Karpas-422 (cell line): Measurements from ENCODE around the gene B3GNT9. TPM values are rescaled to one million over a fixed set of nuclear protein-coding genes. Genes with fewer than 3 reads are reported as not detected.

Source experiments
- DNase-seq: peaks from one replicate; pipeline ENCODE4 v3.0.0-alpha.2; 2015
- H2AFZ ChIP-seq: fragments of 200-600 bp; sonication (generic); 2 replicates; pipeline ENCODE4 v1.6.1; 2014; ENCODE audit warnings: antibody characterized with exemption, low read length, mixed read lengths
- H3K27ac ChIP-seq: fragments of 200-600 bp; sonication (generic); 2 replicates; pipeline ENCODE4 v1.5.1; 2014; ENCODE audit warnings: mild to moderate bottlenecking, low read length, moderate library complexity
- H3K27me3 ChIP-seq: fragments of 200-600 bp; sonication (generic); 2 replicates; pipeline ENCODE4 v1.6.1; 2014; ENCODE audit warnings: low read length, mixed read lengths
- H3K36me3 ChIP-seq: fragments of 200-600 bp; sonication (generic); 2 replicates; pipeline ENCODE4 v1.6.1; 2014; ENCODE audit warnings: low read length, mixed read lengths; ENCODE audit not compliant: insufficient read depth
- H3K4me1 ChIP-seq: fragments of 200-600 bp; sonication (generic); 2 replicates; pipeline ENCODE4 v1.6.1; 2014; ENCODE audit warnings: mild to moderate bottlenecking, low read length, mixed read lengths
- H3K4me2 ChIP-seq: fragments of 200-600 bp; sonication (generic); 2 replicates; pipeline ENCODE4 v1.6.1; 2014; ENCODE audit warnings: low read length, low read depth, mild to moderate bottlenecking; ENCODE audit not compliant: poor library complexity, severe bottlenecking
- H3K4me3 ChIP-seq: fragments of 200-600 bp; sonication (generic); 2 replicates; pipeline ENCODE4 v1.5.1; 2014; ENCODE audit warnings: mild to moderate bottlenecking, antibody characterized with exemption, low read length, mixed read lengths
- H3K79me2 ChIP-seq: fragments of 200-600 bp; sonication (generic); 2 replicates; pipeline ENCODE4 v1.6.1; 2014; ENCODE audit warnings: mild to moderate bottlenecking, low read length, mixed read lengths
- H3K9ac ChIP-seq: fragments of 200-600 bp; sonication (generic); 2 replicates; pipeline ENCODE4 v1.6.0; 2014; ENCODE audit warnings: low read length
- H3K9me2 ChIP-seq: fragments of 200-600 bp; sonication (generic), shearing (Covaris generic); replicated peaks from 2 replicates; pipeline ENCODE4 v1.6.0; 2014; ENCODE audit warnings: mild to moderate bottlenecking, low read length, moderate library complexity; ENCODE audit not compliant: insufficient read depth
- H3K9me3 ChIP-seq: fragments of 300-700, 200-600 bp; sonication (generic); 2 replicates; pipeline ENCODE4 v1.6.1; 2014; ENCODE audit warnings: low read length, mixed read lengths
- H4K20me1 ChIP-seq: fragments of 200-600 bp; sonication (generic); 2 replicates; pipeline ENCODE4 v1.6.1; 2014; ENCODE audit warnings: mild to moderate bottlenecking, antibody characterized with exemption, low read length, low read depth; ENCODE audit not compliant: insufficient read depth
- total RNA-seq: library from RNA; depleted of rRNA; stranded (reverse); fragments of >200 nt; shearing (Covaris generic); gene quantifications from 2 replicates; pipeline ENCODE4 v1.2.3, GENCODE V29; 2014; ENCODE audit warnings: low replicate concordance

B3GNT9 gene
- total RNA-seq, 1 experiment from 2014 or later, result 1.4 TPM

- Histone ChIP-seq H3K27me3 (no peaks in the 10 kb centered on the region), H4K20me1 (no peaks in the 10 kb centered on the region), H3K27ac (no peak overlapping the region), H3K4me1 (no peaks in the 10 kb centered on the region), H3K9me3 (no peaks in the 10 kb centered on the region), H3K9me2 (no peaks in the 10 kb centered on the region), H3K9ac (no peak overlapping the region), H3K4me3 (no peak overlapping the region), H3K4me2 (no peak overlapping the region), H2AFZ (no peak overlapping the region), H3K79me2 (no peaks in the 10 kb centered on the region), H3K36me3 (no peaks in the 10 kb centered on the region; the same call in 1 of the 2 replicates)
- no peak for DNase-seq
Observed at GRCh38 chr16:67148656-67149275, 2.0 kb downstream of the B3GNT9 start.

DNA sequence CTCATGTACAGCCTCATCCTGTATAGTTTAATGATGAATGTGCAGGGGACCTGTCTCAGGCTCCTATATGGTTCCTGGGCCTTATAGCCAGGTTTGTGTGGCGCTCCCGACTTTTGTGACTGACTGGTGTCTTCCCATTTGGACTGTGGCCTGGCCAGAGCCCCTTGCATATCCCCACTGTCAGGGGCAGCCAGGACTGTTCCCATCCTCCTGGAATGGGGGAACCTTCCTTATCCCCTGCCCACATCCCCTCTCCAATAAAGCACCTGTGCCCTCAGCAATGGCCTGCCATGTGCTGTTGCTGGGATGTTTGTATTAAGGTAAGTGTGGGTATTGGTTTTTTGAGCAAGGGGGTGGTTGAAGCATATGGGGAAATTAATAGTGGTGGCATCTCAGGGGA is 2.6 kb downstream of the B3GNT9 start:
- Histone ChIP-seq H3K9me2 (no peaks in the 10 kb centered on the region), H2AFZ (no peak overlapping the region), H3K27me3 (no peaks in the 10 kb centered on the region), H3K36me3 (no peaks in the 10 kb centered on the region; the same call in 1 of the 2 replicates), H4K20me1 (no peaks in the 10 kb centered on the region), H3K9ac (no peak overlapping the region), H3K4me2 (no peak overlapping the region), H3K4me1 (no peaks in the 10 kb centered on the region), H3K9me3 (no peaks in the 10 kb centered on the region), H3K27ac (no peak overlapping the region), H3K79me2 (no peaks in the 10 kb centered on the region), H3K4me3 (no peak overlapping the region)
- DNase-seq, result no peak

DNA sequence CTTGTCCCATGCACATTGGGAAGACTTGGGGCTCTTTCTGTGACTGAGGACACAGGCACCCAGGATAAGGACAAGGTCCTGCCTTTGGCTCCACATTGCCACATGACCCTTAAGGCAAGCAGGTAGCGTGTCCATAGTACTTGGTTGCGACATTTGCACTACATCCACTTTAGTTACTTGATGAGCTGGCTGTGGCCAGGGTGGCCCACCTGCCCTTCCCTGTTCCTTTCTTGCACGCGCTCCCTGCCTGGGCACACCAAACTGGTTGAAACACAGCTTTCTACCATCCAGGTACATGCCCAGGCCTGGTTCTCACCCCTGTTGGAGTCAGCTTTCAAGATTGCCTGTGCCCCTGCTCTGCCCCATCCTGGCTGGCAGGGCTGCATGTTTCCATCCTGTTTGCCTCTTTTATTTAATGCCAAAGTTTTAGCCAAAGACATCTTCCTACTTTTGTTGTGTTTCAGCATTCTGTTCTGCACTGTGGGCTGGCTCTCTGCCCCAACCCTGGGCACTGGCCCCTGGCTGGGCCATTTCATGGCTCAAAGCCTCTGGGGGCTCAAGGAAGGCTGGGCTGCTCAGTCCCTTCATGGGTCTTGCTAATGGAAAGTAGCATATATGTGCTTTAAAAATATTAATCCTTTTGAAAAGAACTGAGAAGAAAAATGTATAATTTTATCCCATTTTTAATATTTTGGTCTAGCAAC is 3.2 kb downstream of the B3GNT9 start:
- H3K27ac ChIP-seq, result no peak overlapping the region
- no peak overlapping the region for H2AFZ ChIP-seq
- H3K9me2 ChIP-seq, result no peaks in the 10 kb centered on the region
- no peaks in the 10 kb centered on the region for H3K79me2 ChIP-seq
- DNase-seq, result no peak
- no peaks in the 10 kb centered on the region for H3K4me1 ChIP-seq
- no peaks in the 10 kb centered on the region for H3K9me3 ChIP-seq
- no peak overlapping the region for H3K4me3 ChIP-seq
- H3K36me3 ChIP-seq, result no peaks in the 10 kb centered on the region; the same call in 1 of the 2 replicates
- H3K4me2 ChIP-seq, result no peak overlapping the region
- no peak overlapping the region for H3K9ac ChIP-seq
- no peaks in the 10 kb centered on the region for H3K27me3 ChIP-seq
- no peaks in the 10 kb centered on the region for H4K20me1 ChIP-seq

GRCh38 chr16:67146523-67147357 is 4.1 kb downstream of the B3GNT9 start:
- Histone ChIP-seq H3K9ac (no peak overlapping the region), H3K4me2 (no peak overlapping the region), H3K9me3 (no peaks in the 10 kb centered on the region), H3K4me1 (no peaks in the 10 kb centered on the region), H4K20me1 (no peaks in the 10 kb centered on the region), H3K27ac (no peak overlapping the region), H3K36me3 (no peaks in the 10 kb centered on the region; the same call in none of the 2 replicates), H3K27me3 (no peaks in the 10 kb centered on the region), H2AFZ (no peak overlapping the region), H3K4me3 (no peak overlapping the region), H3K79me2 (no peaks in the 10 kb centered on the region), H3K9me2 (no peaks in the 10 kb centered on the region)
- DNase-seq, result no peak

DNA sequence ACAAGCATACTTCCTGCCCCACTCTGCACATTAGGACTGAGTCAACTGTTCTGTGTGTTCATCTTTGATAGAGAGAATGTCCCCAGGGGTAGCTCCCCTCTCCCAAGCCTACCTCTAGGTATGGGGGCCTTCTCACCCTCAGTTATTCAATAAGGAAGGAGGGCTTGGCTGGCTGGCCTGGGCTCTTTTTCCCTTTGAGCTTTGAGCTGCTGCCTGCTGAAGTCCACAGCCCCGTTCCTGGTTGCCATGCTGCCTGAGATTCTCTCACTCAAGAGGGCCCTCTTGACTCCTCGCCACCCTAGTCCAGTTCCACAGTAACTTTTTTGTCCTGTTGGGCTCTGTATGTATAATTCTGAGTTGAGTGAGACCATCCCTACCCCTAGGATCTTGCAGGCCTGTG is 5.1 kb downstream of the B3GNT9 start:
- no peaks in the 10 kb centered on the region for H3K9me2 ChIP-seq
- H3K9ac ChIP-seq, result no peak overlapping the region
- no peak overlapping the region for H2AFZ ChIP-seq
- H3K36me3 ChIP-seq, result peaks cover 4% of the 10 kb centered on the region
- H3K9me3 ChIP-seq, result no peaks in the 10 kb centered on the region
- H3K4me1 ChIP-seq, result no peaks in the 10 kb centered on the region
- no peak overlapping the region for H3K27ac ChIP-seq
- H3K4me3 ChIP-seq, result no peak overlapping the region
- H4K20me1 ChIP-seq, result no peaks in the 10 kb centered on the region
- DNase-seq, result no peak
- H3K27me3 ChIP-seq, result no peaks in the 10 kb centered on the region
- no peaks in the 10 kb centered on the region for H3K79me2 ChIP-seq
- H3K4me2 ChIP-seq, result no peak overlapping the region

DNA sequence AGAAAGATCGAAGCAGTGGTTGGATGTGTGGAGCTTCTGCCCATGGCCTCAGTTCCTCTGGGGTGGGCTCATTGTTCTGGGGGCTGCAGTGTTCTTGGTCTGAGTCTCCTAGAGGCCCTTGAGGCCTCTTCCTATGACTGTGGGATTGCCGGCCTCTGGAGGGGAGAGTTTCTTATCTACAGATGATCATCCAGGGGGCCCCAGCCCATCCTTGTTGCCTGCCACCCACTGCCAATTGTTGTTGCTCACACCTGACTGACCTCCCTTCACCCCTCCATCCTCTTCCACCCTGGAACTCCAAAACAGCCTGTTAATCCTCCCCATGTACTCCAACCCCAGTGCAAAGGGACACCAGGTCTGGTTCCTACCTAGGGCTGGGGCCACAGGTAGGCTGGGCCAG is 5.9 kb downstream of the B3GNT9 start:
- no peak overlapping the region for H2AFZ ChIP-seq
- DNase-seq, result no peak
- H3K9me2 ChIP-seq, result no peaks in the 10 kb centered on the region
- no peaks in the 10 kb centered on the region for H3K27me3 ChIP-seq
- H3K4me1 ChIP-seq, result no peaks in the 10 kb centered on the region
- no peak overlapping the region for H3K4me2 ChIP-seq
- H3K27ac ChIP-seq, result no peak overlapping the region
- H3K4me3 ChIP-seq, result no peak overlapping the region
- no peaks in the 10 kb centered on the region for H4K20me1 ChIP-seq
- H3K9me3 ChIP-seq, result no peaks in the 10 kb centered on the region
- peaks cover 4% of the 10 kb centered on the region for H3K36me3 ChIP-seq
- H3K79me2 ChIP-seq, result no peaks in the 10 kb centered on the region
- H3K9ac ChIP-seq, result no peak overlapping the region

DNA sequence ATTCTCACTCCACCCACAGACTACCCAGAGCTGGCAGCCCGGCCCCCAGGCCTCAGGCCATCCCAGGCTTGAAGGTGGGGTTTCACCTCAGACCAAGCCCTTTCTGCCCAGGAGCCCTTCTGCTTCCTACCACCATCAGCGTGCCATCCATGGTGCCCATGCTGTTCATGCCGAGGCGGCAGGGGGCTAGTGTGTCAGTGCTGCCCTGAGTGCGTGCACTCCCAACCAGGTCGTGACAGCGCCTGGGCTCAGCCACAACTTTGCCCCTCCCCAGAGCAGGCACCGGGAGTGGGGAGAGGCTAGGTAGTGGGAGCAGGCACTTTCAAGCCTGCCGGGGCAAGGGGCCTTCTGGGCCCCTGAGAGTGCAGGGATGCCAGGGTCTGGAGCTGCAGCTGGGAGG is 8.5 kb downstream of the B3GNT9 start:
- H3K9ac ChIP-seq, result no peak overlapping the region
- peaks cover 13% of the 10 kb centered on the region for H3K36me3 ChIP-seq

DNA sequence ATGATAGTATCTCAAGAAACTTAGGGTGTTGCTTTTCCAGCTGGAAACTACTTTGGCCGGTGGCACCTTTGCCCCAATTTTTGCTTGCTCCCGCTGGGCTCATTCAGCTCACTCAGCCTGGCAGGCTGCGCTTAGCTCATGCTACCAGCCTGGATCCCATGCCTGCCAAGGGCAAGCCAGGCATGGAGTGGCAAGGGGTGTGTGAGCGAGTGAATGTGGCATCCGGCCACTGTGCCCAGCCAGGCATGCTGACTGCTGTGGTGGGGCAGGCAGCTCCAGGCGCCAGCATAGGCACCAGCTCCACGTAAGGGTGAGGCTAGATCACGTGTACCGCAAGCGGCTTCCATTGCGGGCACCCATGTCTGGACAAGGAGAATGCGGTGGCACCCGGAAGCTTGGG is 9.4 kb downstream of the B3GNT9 start:
- Histone ChIP-seq H2AFZ (no peak overlapping the region), H3K79me2 (no peaks in the 10 kb centered on the region), H3K27ac (no peak overlapping the region), H3K4me3 (no peak overlapping the region), H3K9me2 (no peaks in the 10 kb centered on the region), H3K9me3 (no peaks in the 10 kb centered on the region), H3K4me2 (no peak overlapping the region), H3K9ac (no peak overlapping the region), H3K4me1 (no peaks in the 10 kb centered on the region), H4K20me1 (no peaks in the 10 kb centered on the region), H3K27me3 (no peaks in the 10 kb centered on the region), H3K36me3 (peaks cover 13% of the 10 kb centered on the region)
- no peak for DNase-seq

More for the DNA sequence above, 8.5 kb downstream of the B3GNT9 start:
- no peak overlapping the region for H2AFZ ChIP-seq
- H3K4me1 ChIP-seq, result no peaks in the 10 kb centered on the region
- no peak overlapping the region for H3K27ac ChIP-seq
- no peaks in the 10 kb centered on the region for H3K27me3 ChIP-seq
- no peak overlapping the region for H3K4me3 ChIP-seq
- no peaks in the 10 kb centered on the region for H3K9me2 ChIP-seq
- no peaks in the 10 kb centered on the region for H4K20me1 ChIP-seq
- no peak for DNase-seq
- no peaks in the 10 kb centered on the region for H3K79me2 ChIP-seq
- H3K4me2 ChIP-seq, result no peak overlapping the region
- no peaks in the 10 kb centered on the region for H3K9me3 ChIP-seq
